ENCODE results near the gene PPP1CA.

PPP1CA gene

GRCh38 chr11:67356864-67357561, 44.6 kb downstream of the PPP1CA start:
- H3K9me3 ChIP-seq = no peaks in the 10 kb centered on the region
- peak overlapping the region; percentile 71 for H3K9ac ChIP-seq
- 0 out of 2 replicates have a peak, but pooled peaks cover 9% of the 10 kb centered on the region for H3K27me3 ChIP-seq
- H4K20me1 ChIP-seq = no peaks in the 10 kb centered on the region
- no peaks in the 10 kb centered on the region for H3K36me3 ChIP-seq
- no peak for TF ChIP-seq Cebpa-rat (IDR thresholded peaks at IDR 0.05)
- peaks cover 54% of the 10 kb centered on the region for H3K4me1 ChIP-seq
- H3K27ac ChIP-seq = peak overlapping the region; percentile 95
- H3K4me2 ChIP-seq = peak overlapping the region; percentile 99
- H3K4me3 ChIP-seq = peak overlapping the region; percentile 43; the same call in 1 of the 2 replicates

- H3K4me1 ChIP-seq = peaks cover 60% of the 10 kb centered on the region
- H3K4me3 ChIP-seq = peak overlapping the region; percentile 43; the same call in 1 of the 2 replicates
- TF ChIP-seq Cebpa-rat (IDR thresholded peaks at IDR 0.05) = no peak
- H3K36me3 ChIP-seq = no peaks in the 10 kb centered on the region
- H4K20me1 ChIP-seq = no peaks in the 10 kb centered on the region
- peak overlapping the region; percentile 99 for H3K4me2 ChIP-seq
- H3K9me3 ChIP-seq = no peaks in the 10 kb centered on the region
- peak overlapping the region; percentile 71 for H3K9ac ChIP-seq
- H3K27me3 ChIP-seq = 0 out of 2 replicates have a peak, but pooled peaks cover 3% of the 10 kb centered on the region
- peak overlapping the region; percentile 95 for H3K27ac ChIP-seq
These were observed 45.2 kb downstream of the PPP1CA start for GRCh38 chr11:67356387-67356863.

GRCh38 chr11:67355794-67356386, 45.8 kb downstream of the PPP1CA start:
- H4K20me1 ChIP-seq = no peaks in the 10 kb centered on the region
- H3K4me3 ChIP-seq = peak overlapping the region; percentile 43; the same call in 1 of the 2 replicates
- H3K4me1 ChIP-seq = peaks cover 65% of the 10 kb centered on the region
- no peaks in the 10 kb centered on the region for H3K36me3 ChIP-seq
- H3K9me3 ChIP-seq = no peaks in the 10 kb centered on the region
- H3K27ac ChIP-seq = peak overlapping the region; percentile 95
- no peak for TF ChIP-seq Cebpa-rat (IDR thresholded peaks at IDR 0.05)
- peak overlapping the region; percentile 71 for H3K9ac ChIP-seq
- H3K27me3 ChIP-seq = no peaks in the 10 kb centered on the region
- peak overlapping the region; percentile 99 for H3K4me2 ChIP-seq

GRCh38 chr11:67355023-67355793, 46.5 kb downstream of the PPP1CA start:
- Histone ChIP-seq H4K20me1 (no peaks in the 10 kb centered on the region), H3K4me3 (no peak overlapping the region; the same call in 1 of the 2 replicates), H3K36me3 (no peaks in the 10 kb centered on the region), H3K4me1 (peaks cover 72% of the 10 kb centered on the region), H3K4me2 (peak overlapping the region; percentile 99), H3K27me3 (no peaks in the 10 kb centered on the region), H3K9me3 (no peaks in the 10 kb centered on the region), H3K27ac (peak overlapping the region; percentile 95), H3K9ac (peak overlapping the region; percentile 71)
- no peak for TF ChIP-seq Cebpa-rat (IDR thresholded peaks at IDR 0.05)

GRCh38 chr11:67354075-67355022, 47.3 kb downstream of the PPP1CA start:
- Histone ChIP-seq H3K27me3 (no peaks in the 10 kb centered on the region), H3K9me3 (no peaks in the 10 kb centered on the region), H4K20me1 (no peaks in the 10 kb centered on the region), H3K9ac (peak overlapping the region; percentile 71), H3K27ac (peak overlapping the region; percentile 95), H3K36me3 (no peaks in the 10 kb centered on the region), H3K4me1 (peaks cover 80% of the 10 kb centered on the region), H3K4me2 (peak overlapping the region; percentile 99), H3K4me3 (peak overlapping the region; percentile 75)
- TF ChIP-seq Cebpa-rat (IDR thresholded peaks at IDR 0.05) = no peak

- H3K36me3 ChIP-seq = no peaks in the 10 kb centered on the region
- no peaks in the 10 kb centered on the region for H3K27me3 ChIP-seq
- H4K20me1 ChIP-seq = no peaks in the 10 kb centered on the region
- TF ChIP-seq Cebpa-rat (IDR thresholded peaks at IDR 0.05) = no peak
- peak within 1 kb of the TSS; percentile 87 for H3K9ac ChIP-seq
- H3K4me3 ChIP-seq = peak within 1 kb of the TSS; percentile 75
- H3K4me2 ChIP-seq = peak within 1 kb of the TSS; percentile 99
- peaks cover 80% of the 10 kb centered on the region for H3K4me1 ChIP-seq
- H3K27ac ChIP-seq = peak within 1 kb of the TSS; percentile 95
- H3K9me3 ChIP-seq = no peaks in the 10 kb centered on the region
These were observed 48.2 kb downstream of the PPP1CA start, which contains the start of gene POLD4 for GRCh38 chr11:67353317-67354074. Gene POLD4, minus strand, starts transcription at chr11:67353546. Its CDS starts 147 bp downstream, at chr11:67353399.

GRCh38 chr11:67352546-67353316, 48.9 kb downstream of the PPP1CA start:
- Histone ChIP-seq H3K4me1 (peaks cover 77% of the 10 kb centered on the region), H3K27me3 (no peaks in the 10 kb centered on the region), H3K4me2 (peak overlapping the region; percentile 99), H4K20me1 (no peaks in the 10 kb centered on the region), H3K4me3 (peak overlapping the region; percentile 75), H3K9ac (peak overlapping the region; percentile 87), H3K9me3 (no peaks in the 10 kb centered on the region), H3K27ac (peak overlapping the region; percentile 95), H3K36me3 (no peaks in the 10 kb centered on the region)
- TF ChIP-seq Cebpa-rat (IDR thresholded peaks at IDR 0.05) = no peak

Data from BLaER1 (cell line).